ENCODE results near the gene CTSL.

Gene CTSL

GRCh38 chr9:87683751-87684626 is 41.9 kb upstream of the CTSL start:
- H3K9me3 ChIP-seq (ENCODE audit: low read depth, low read length), result 0 out of 2 replicates have a peak, but pooled peaks cover 5% of the 10 kb centered on the region
- no peak overlapping the region for H3K4me3 ChIP-seq
- no peak for DNase-seq (ENCODE audit: low read depth, low spot score)
- no peak overlapping the region for H3K9ac ChIP-seq (ENCODE audit: insufficient read length)
- no peak overlapping the region for H3K27ac ChIP-seq
- TF ChIP-seq EZH2 (IDR thresholded peaks at IDR 0.05) (no peak), FOXP2 (optimal IDR thresholded peaks at IDR 0.05; ENCODE audit: control extremely low read depth, extremely low read length, insufficient read depth) (no peak), POLR2AphosphoS5 (IDR thresholded peaks at IDR 0.05; ENCODE audit: borderline replicate concordance, low read depth, low read length) (no peak)
- peaks cover 77% of the 10 kb centered on the region for H3K36me3 ChIP-seq (ENCODE audit: insufficient read depth, low read length)

GRCh38 chr9:87684627-87685219 is 41.2 kb upstream of the CTSL start:
- Histone ChIP-seq H3K9ac (ENCODE audit: insufficient read length) (no peak overlapping the region), H3K4me3 (no peak overlapping the region), H3K27ac (no peak overlapping the region), H3K36me3 (ENCODE audit: insufficient read depth, low read length) (peaks cover 84% of the 10 kb centered on the region), H3K9me3 (ENCODE audit: low read depth, low read length) (peaks cover 13% of the 10 kb centered on the region)
- DNase-seq (ENCODE audit: low read depth, low spot score), result no peak
- no peak for TF ChIP-seq EZH2 (IDR thresholded peaks at IDR 0.05)
- no peak for TF ChIP-seq POLR2AphosphoS5 (IDR thresholded peaks at IDR 0.05; ENCODE audit: borderline replicate concordance, low read depth, low read length)
- TF ChIP-seq FOXP2 (optimal IDR thresholded peaks at IDR 0.05; ENCODE audit: control extremely low read depth, extremely low read length, insufficient read depth), result no peak

GRCh38 chr9:87685441-87685840 is 40.5 kb upstream of the CTSL start:
- 0 out of 2 replicates have a peak overlapping the region, but pooled peaks have one; percentile 56 for H3K27ac ChIP-seq
- peaks cover 89% of the 10 kb centered on the region for H3K36me3 ChIP-seq (ENCODE audit: insufficient read depth, low read length)
- no peak overlapping the region for H3K9ac ChIP-seq (ENCODE audit: insufficient read length)
- TF ChIP-seq FOXP2 (optimal IDR thresholded peaks at IDR 0.05; ENCODE audit: control extremely low read depth, extremely low read length, insufficient read depth), result no peak
- no peak for TF ChIP-seq EZH2 (IDR thresholded peaks at IDR 0.05)
- DNase-seq (ENCODE audit: low read depth, low spot score), result no peak
- no peak overlapping the region for H3K4me3 ChIP-seq
- H3K9me3 ChIP-seq (ENCODE audit: low read depth, low read length), result peaks cover 17% of the 10 kb centered on the region

GRCh38 chr9:87685871-87686519 is 39.9 kb upstream of the CTSL start:
- Histone ChIP-seq H3K9me3 (ENCODE audit: low read depth, low read length) (peaks cover 17% of the 10 kb centered on the region), H3K27ac (0 out of 2 replicates have a peak overlapping the region, but pooled peaks have one; percentile 56), H3K4me3 (no peak overlapping the region), H3K9ac (ENCODE audit: insufficient read length) (no peak overlapping the region), H3K36me3 (ENCODE audit: insufficient read depth, low read length) (peaks cover 94% of the 10 kb centered on the region)
- no peak for DNase-seq (ENCODE audit: low read depth, low spot score)
- TF ChIP-seq POLR2AphosphoS5 (IDR thresholded peaks at IDR 0.05; ENCODE audit: borderline replicate concordance, low read depth, low read length), result no peak
- no peak for TF ChIP-seq EZH2 (IDR thresholded peaks at IDR 0.05)

- H3K27ac ChIP-seq, result no peak overlapping the region
- no peak for TF ChIP-seq EZH2 (IDR thresholded peaks at IDR 0.05)
- no peak for TF ChIP-seq FOXP2 (optimal IDR thresholded peaks at IDR 0.05; ENCODE audit: control extremely low read depth, extremely low read length, insufficient read depth)
- TF ChIP-seq POLR2AphosphoS5 (IDR thresholded peaks at IDR 0.05; ENCODE audit: borderline replicate concordance, low read depth, low read length), result no peak
- no peak overlapping the region for H3K4me3 ChIP-seq
- peaks cover 95% of the 10 kb centered on the region for H3K36me3 ChIP-seq (ENCODE audit: insufficient read depth, low read length)
- no peak for DNase-seq (ENCODE audit: low read depth, low spot score)
- H3K9ac ChIP-seq (ENCODE audit: insufficient read length), result no peak overlapping the region
- peaks cover 17% of the 10 kb centered on the region for H3K9me3 ChIP-seq (ENCODE audit: low read depth, low read length)
Observed at GRCh38 chr9:87686520-87687090, 39.3 kb upstream of the CTSL start.

- no peak for DNase-seq (ENCODE audit: low read depth, low spot score)
- Histone ChIP-seq H3K27ac (no peak overlapping the region), H3K4me3 (no peak overlapping the region), H3K9me3 (ENCODE audit: low read depth, low read length) (peaks cover 18% of the 10 kb centered on the region), H3K36me3 (ENCODE audit: insufficient read depth, low read length) (peaks cover 95% of the 10 kb centered on the region), H3K9ac (ENCODE audit: insufficient read length) (no peak overlapping the region)
- TF ChIP-seq POLR2AphosphoS5 (IDR thresholded peaks at IDR 0.05; ENCODE audit: borderline replicate concordance, low read depth, low read length) (no peak), FOXP2 (optimal IDR thresholded peaks at IDR 0.05; ENCODE audit: control extremely low read depth, extremely low read length, insufficient read depth) (no peak), EZH2 (IDR thresholded peaks at IDR 0.05) (no peak)
Observed at GRCh38 chr9:87687207-87687606, 38.7 kb upstream of the CTSL start.

- Histone ChIP-seq H3K36me3 (ENCODE audit: insufficient read depth, low read length) (peaks cover 90% of the 10 kb centered on the region), H3K9ac (ENCODE audit: insufficient read length) (no peak overlapping the region), H3K9me3 (ENCODE audit: low read depth, low read length) (peaks cover 14% of the 10 kb centered on the region), H3K4me3 (no peak overlapping the region), H3K27ac (no peak overlapping the region)
- DNase-seq (ENCODE audit: low read depth, low spot score), result no peak
- no peak for TF ChIP-seq POLR2AphosphoS5 (IDR thresholded peaks at IDR 0.05; ENCODE audit: borderline replicate concordance, low read depth, low read length)
- no peak for TF ChIP-seq FOXP2 (optimal IDR thresholded peaks at IDR 0.05; ENCODE audit: control extremely low read depth, extremely low read length, insufficient read depth)
Observed at GRCh38 chr9:87694236-87694755, 31.6 kb upstream of the CTSL start.

GRCh38 chr9:87695523-87695922 is 30.4 kb upstream of the CTSL start:
- DNase-seq (ENCODE audit: low read depth, low spot score), result no peak
- Histone ChIP-seq H3K4me3 (no peak overlapping the region), H3K9me3 (ENCODE audit: low read depth, low read length) (peaks cover 5% of the 10 kb centered on the region; the same call in 1 of the 2 replicates), H3K9ac (ENCODE audit: insufficient read length) (no peak overlapping the region), H3K27ac (no peak overlapping the region), H3K36me3 (ENCODE audit: insufficient read depth, low read length) (peaks cover 87% of the 10 kb centered on the region)
- no peak for TF ChIP-seq POLR2AphosphoS5 (IDR thresholded peaks at IDR 0.05; ENCODE audit: borderline replicate concordance, low read depth, low read length)
- no peak for TF ChIP-seq FOXP2 (optimal IDR thresholded peaks at IDR 0.05; ENCODE audit: control extremely low read depth, extremely low read length, insufficient read depth)
- TF ChIP-seq EZH2 (IDR thresholded peaks at IDR 0.05), result no peak
